Measurements from ENCODE around the gene IGFN1.

IGFN1 gene

GRCh38 chr1:201190624-201191051 lies at the start of gene IGFN1:
Gene IGFN1, plus strand, starts transcription at chr1:201190824. Its CDS starts 2,470 bp downstream, at chr1:201193294.
- Histone ChIP-seq H3K27ac (no peak within 1 kb of the TSS), H3K4me3 (no peak within 1 kb of the TSS)

GRCh38 chr1:201140941-201141260 lies 49.7 kb upstream of the IGFN1 start:
- H3K27ac ChIP-seq, result no peak overlapping the region
- H3K4me3 ChIP-seq, result no peak overlapping the region

- peak overlapping the region in 1 of 21 experiments; percentile 38 for H3K27ac ChIP-seq
- no peak overlapping the region for H3K4me3 ChIP-seq
Measured at GRCh38 chr1:201141418-201141817, 49.2 kb upstream of the IGFN1 start.

GRCh38 chr1:201142011-201142848 lies 48.4 kb upstream of the IGFN1 start:
- peak overlapping the region in 2 of 21 experiments; percentile 31 to 38 for H3K27ac ChIP-seq
- H3K4me3 ChIP-seq, result no peak overlapping the region

- H3K4me3 ChIP-seq, result no peak overlapping the region
- H3K27ac ChIP-seq, result peak overlapping the region in 1 of 21 experiments; percentile 16
Measured at GRCh38 chr1:201142849-201143725, 47.5 kb upstream of the IGFN1 start.

- Histone ChIP-seq H3K4me3 (no peak overlapping the region), H3K27ac (peak overlapping the region in 1 of 21 experiments; percentile 16)
Measured at GRCh38 chr1:201143726-201144635, 46.6 kb upstream of the IGFN1 start.

- H3K4me3 ChIP-seq, result no peak overlapping the region
- H3K27ac ChIP-seq, result no peak overlapping the region
Measured at GRCh38 chr1:201144701-201145100, 45.9 kb upstream of the IGFN1 start.

- no peak overlapping the region for H3K27ac ChIP-seq
- H3K4me3 ChIP-seq, result no peak overlapping the region
Measured at GRCh38 chr1:201145132-201145531, 45.5 kb upstream of the IGFN1 start.

GRCh38 chr1:201145816-201146215 lies 44.8 kb upstream of the IGFN1 start:
- Histone ChIP-seq H3K27ac (no peak overlapping the region), H3K4me3 (no peak overlapping the region)

GRCh38 chr1:201146626-201147390 lies 43.8 kb upstream of the IGFN1 start:
- H3K27ac ChIP-seq, result no peak overlapping the region
- no peak overlapping the region for H3K4me3 ChIP-seq

GRCh38 chr1:201147396-201148015 lies 43.1 kb upstream of the IGFN1 start:
- H3K4me3 ChIP-seq, result no peak overlapping the region
- H3K27ac ChIP-seq, result no peak overlapping the region

- H3K4me3 ChIP-seq, result no peak overlapping the region
Measured at GRCh38 chr1:201149400-201149799, 41.2 kb upstream of the IGFN1 start.

GRCh38 chr1:201153474-201154388 lies 36.9 kb upstream of the IGFN1 start:
- Histone ChIP-seq H3K4me3 (peak overlapping the region; percentile 57 to 96 (median 79)), H3K27ac (peak overlapping the region in 20 of 21 experiments; percentile 9 to 92 (median 75))

More at GRCh38 chr1:201149400-201149799, 41.2 kb upstream of the IGFN1 start:
- no peak overlapping the region for H3K27ac ChIP-seq

- H3K4me3 ChIP-seq, result peak within 1 kb of the TSS; percentile 57 to 96 (median 79)
- peak within 1 kb of the TSS in 20 of 21 experiments; percentile 9 to 92 (median 75) for H3K27ac ChIP-seq
Measured at GRCh38 chr1:201154389-201155165, 36.0 kb upstream of the IGFN1 start, which contains the start of gene TMEM9. Gene TMEM9, minus strand, starts transcription at chr1:201154474. Its CDS starts 551 bp downstream, at chr1:201153923.

GRCh38 chr1:201155354-201155753 lies 35.3 kb upstream of the IGFN1 start:
- Histone ChIP-seq H3K4me3 (no peak overlapping the region), H3K27ac (no peak overlapping the region)

- H3K4me3 ChIP-seq, result no peak overlapping the region
Measured at GRCh38 chr1:201156346-201156745, 34.3 kb upstream of the IGFN1 start.

More at GRCh38 chr1:201156346-201156745, 34.3 kb upstream of the IGFN1 start:
- no peak overlapping the region for H3K27ac ChIP-seq

Measured in skin epidermis (tissue), 12 donors.